GM23248 (cell line): ENCODE measurements around the gene IPO11. TPM values are rescaled to one million over a fixed set of nuclear protein-coding genes. Genes with fewer than 3 reads are reported as not detected.

ENCODE experiments used
- DNase-seq: peaks from one replicate; pipeline ENCODE4 v3.0.0-alpha.2; 2015
- H2AFZ ChIP-seq: fragments of 200-600 bp; sonication (generic); 2 replicates; pipeline ENCODE4 v1.6.1; 2016; ENCODE audit warnings: antibody characterized with exemption
- H3F3A ChIP-seq: fragments of 200-600 bp; sonication (generic); 2 replicates; pipeline ENCODE4 v1.6.1; 2016; ENCODE audit warnings: mild to moderate bottlenecking, antibody characterized with exemption, mixed run types; ENCODE audit not compliant: insufficient read depth
- H3K27ac ChIP-seq: fragments of 200-600 bp; sonication (generic); 2 replicates; pipeline ENCODE4 v1.5.1; 2016; ENCODE audit warnings: mild to moderate bottlenecking
- H3K27me3 ChIP-seq: fragments of 200-600 bp; sonication (generic); replicated peaks from 2 replicates; pipeline ENCODE4 v1.6.1; 2016; ENCODE audit warnings: mild to moderate bottlenecking; ENCODE audit not compliant: insufficient read depth
- H3K36me3 ChIP-seq: fragments of 200-600 bp; sonication (generic); 2 replicates; pipeline ENCODE4 v1.6.1; 2016; ENCODE audit warnings: low read depth, mild to moderate bottlenecking
- H3K4me1 ChIP-seq: fragments of 200-600 bp; sonication (generic); 2 replicates; pipeline ENCODE4 v1.6.1; 2016; ENCODE audit warnings: mild to moderate bottlenecking; ENCODE audit not compliant: insufficient read depth
- H3K4me2 ChIP-seq: fragments of 200-600 bp; sonication (generic); one replicate; pipeline ENCODE4 v1.6.1; 2016; ENCODE audit warnings: mild to moderate bottlenecking; ENCODE audit not compliant: unreplicated experiment
- H3K4me3 ChIP-seq: fragments of 200-600 bp; sonication (generic); 2 replicates; pipeline ENCODE4 v1.5.1; 2016; ENCODE audit warnings: mild to moderate bottlenecking
- H3K79me2 ChIP-seq: fragments of 200-600 bp; sonication (generic); 2 replicates; pipeline ENCODE4 v1.6.1; 2016; ENCODE audit warnings: mild to moderate bottlenecking; ENCODE audit not compliant: insufficient read depth
- H3K9ac ChIP-seq: fragments of 200-600 bp; sonication (generic); 2 replicates; pipeline ENCODE4 v1.6.1; 2016; ENCODE audit warnings: mild to moderate bottlenecking
- H3K9me2 ChIP-seq: fragments of 200-600 bp; sonication (generic); 2 replicates; pipeline ENCODE4 v1.6.1; 2016; ENCODE audit warnings: mixed run types, mild to moderate bottlenecking, moderate library complexity; ENCODE audit not compliant: insufficient read depth
- H3K9me3 ChIP-seq: fragments of 200-600 bp; sonication (generic); one replicate; pipeline ENCODE4 v1.6.1; 2017; ENCODE audit warnings: low read depth
- H4K20me1 ChIP-seq: fragments of 200-600 bp; sonication (generic); 2 replicates; pipeline ENCODE4 v1.6.0; 2016; ENCODE audit not compliant: insufficient read depth
- EZH2 ChIP-seq: fragments of 200-600 bp; sonication (generic); IDR thresholded peaks from 2 replicates; pipeline ENCODE4 v1.6.1; 2018; ENCODE audit warnings: antibody characterized with exemption, mild to moderate bottlenecking; ENCODE audit not compliant: insufficient read depth, poor library complexity, severe bottlenecking
- EZH2phosphoT487 ChIP-seq: fragments of 200-600 bp; sonication (generic); IDR thresholded peaks from 2 replicates; pipeline ENCODE4 v1.6.1; 2018; ENCODE audit warnings: antibody characterized with exemption, moderate library complexity, mild to moderate bottlenecking, low read depth; ENCODE audit not compliant: insufficient read depth
- WGBS, 2 experiments: methylation state at CpG; one replicate each; pipeline ENCODE4 v1.1.6; 2015 to 2017; ENCODE audit warnings: low lambda C conversion rate in 2 of 2, low coverage in 1 of 2; ENCODE audit errors: missing lambda C conversion rate in 2 of 2; 5-methylcytosine and 5-hydroxymethylcytosine counted together
- in situ Hi-C: fragments of 300-500 bp; cut with MboI; formaldehyde crosslinking; loops from 2 replicates; pipeline ENCODE4 v1.15.0; 2020
- polyA plus RNA-seq: library from polyadenylated mRNA; unstranded; fragments of >200 nt; fragmentation: Nextera tagmentation; extraction: Ambion mirVana; gene quantifications from 2 replicates; pipeline ENCODE4 v1.2.1, GENCODE V29; 2016
- total RNA-seq: library from RNA; depleted of rRNA; stranded (reverse); fragments of >200 nt; shearing (Covaris generic); gene quantifications from 2 replicates; pipeline ENCODE4 v1.2.3, GENCODE V29; 2014

Gene IPO11
- total and polyA plus RNA-seq, 2 experiments from 2014 or later: 19.9 to 26.5 TPM

DNA sequence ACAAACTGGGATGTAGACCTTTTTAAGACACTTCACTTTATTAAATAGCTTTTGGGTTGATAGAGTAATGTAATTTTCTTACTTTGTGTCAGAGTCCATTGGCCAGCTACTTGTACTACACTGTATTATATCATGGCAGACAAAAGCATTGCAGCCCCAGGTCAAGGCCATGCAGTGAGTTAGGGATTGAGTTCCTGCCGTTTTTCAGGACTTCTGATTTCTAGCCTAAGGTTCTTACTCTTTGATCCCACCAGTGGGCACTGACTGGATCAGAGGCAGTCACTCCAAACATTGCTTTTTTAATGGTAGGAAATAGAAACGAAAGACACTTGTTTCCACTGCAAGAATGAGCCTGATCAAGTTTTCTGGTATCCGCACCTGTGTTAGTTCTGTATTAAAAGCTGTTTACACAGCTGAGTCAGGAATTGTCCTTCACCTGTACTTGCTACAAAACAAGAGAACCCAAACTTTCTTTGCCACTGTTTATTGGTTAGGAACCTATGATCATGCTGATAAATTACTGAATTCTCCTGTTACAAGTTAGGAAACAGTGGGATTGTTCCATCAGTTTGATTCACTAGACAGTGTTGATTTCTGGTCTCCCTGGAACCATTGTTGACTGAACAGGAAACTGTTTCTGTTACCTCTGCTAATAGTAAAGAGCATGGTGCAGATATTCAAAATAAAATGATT, 188.1 kb downstream of the IPO11 start:
- H3K4me3 ChIP-seq: no peak overlapping the region
- 0 out of 2 replicates have a peak, but pooled peaks cover 4% of the 10 kb centered on the region for H3K4me1 ChIP-seq
- no peak overlapping the region for H3K4me2 ChIP-seq
- H3K9ac ChIP-seq: no peak overlapping the region
- no peaks in the 10 kb centered on the region for H3K36me3 ChIP-seq
- H4K20me1 ChIP-seq: no peaks in the 10 kb centered on the region
- no peaks in the 10 kb centered on the region for H3K9me2 ChIP-seq
- no peaks in the 10 kb centered on the region for H3K27me3 ChIP-seq
- no peaks in the 10 kb centered on the region for H3K9me3 ChIP-seq
- TF ChIP-seq EZH2phosphoT487: no peak
- WGBS, 2 experiments: 73 to 83% methylated on average over 3 of the region's 3 CpGs
- H3K79me2 ChIP-seq: no peaks in the 10 kb centered on the region
- no peak overlapping the region for H2AFZ ChIP-seq
- no peak for DNase-seq
- no peaks in the 10 kb centered on the region for H3F3A ChIP-seq
- in situ Hi-C loops: no loop called here
- H3K27ac ChIP-seq: no peak overlapping the region

DNA sequence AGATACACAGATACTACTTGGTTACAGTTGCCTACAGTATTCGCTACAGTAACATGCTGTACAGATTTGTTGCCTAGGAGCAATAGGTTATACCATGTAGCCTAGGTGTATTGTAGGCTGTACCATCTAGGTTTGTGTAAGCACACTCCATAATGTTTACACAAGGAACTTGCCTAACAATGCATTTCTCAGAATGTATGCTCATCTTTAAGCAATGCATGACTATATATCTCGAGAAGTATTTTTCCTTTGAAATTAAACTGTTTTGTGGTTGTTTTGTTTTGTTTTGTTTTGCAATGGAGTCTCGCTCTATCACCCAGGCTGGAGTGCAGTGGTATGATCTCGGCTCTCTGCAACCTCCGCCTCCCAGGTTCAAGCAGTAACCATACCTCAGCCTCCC, 191.4 kb downstream of the IPO11 start:
- Histone ChIP-seq H3K4me1 (no peaks in the 10 kb centered on the region), H3K36me3 (no peaks in the 10 kb centered on the region), H3K4me2 (no peak overlapping the region), H3K27me3 (no peaks in the 10 kb centered on the region), H4K20me1 (no peaks in the 10 kb centered on the region), H3K4me3 (no peak overlapping the region), H3K9ac (no peak overlapping the region), H2AFZ (no peak overlapping the region), H3K79me2 (no peaks in the 10 kb centered on the region), H3K9me3 (no peaks in the 10 kb centered on the region), H3K9me2 (no peaks in the 10 kb centered on the region), H3K27ac (no peak overlapping the region), H3F3A (no peaks in the 10 kb centered on the region)
- in situ Hi-C loops: no loop called here
- TF ChIP-seq EZH2 (no peak), EZH2phosphoT487 (no peak)
- no peak for DNase-seq
- WGBS, 2 experiments: 98 to 99% methylated on average over 5 of the region's 5 CpGs

DNA sequence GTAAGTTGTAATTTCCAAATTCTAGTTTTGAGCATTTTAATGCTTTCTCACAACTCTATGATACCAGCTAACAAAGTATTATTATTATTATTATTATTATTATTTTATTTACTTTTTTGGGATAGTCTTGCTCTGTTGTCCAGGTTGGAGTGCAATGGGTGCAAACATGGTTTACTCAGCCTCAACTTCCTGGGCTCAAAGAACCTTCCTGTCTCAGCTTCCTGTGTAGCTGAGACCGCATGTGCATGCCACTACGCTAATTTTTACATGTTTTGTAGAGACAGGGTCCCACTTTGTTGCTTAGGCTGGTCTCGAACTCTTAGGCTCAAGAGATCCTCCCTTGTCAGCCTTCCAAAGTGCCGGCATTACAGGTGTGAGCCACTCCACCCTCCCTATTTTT, 193.1 kb downstream of the IPO11 start:
- Histone ChIP-seq H3K79me2 (no peaks in the 10 kb centered on the region), H3K27me3 (no peaks in the 10 kb centered on the region), H3K9me2 (no peaks in the 10 kb centered on the region), H3K4me2 (no peak overlapping the region), H3F3A (no peaks in the 10 kb centered on the region), H3K27ac (no peak overlapping the region), H3K9me3 (no peaks in the 10 kb centered on the region), H3K4me3 (no peak overlapping the region), H3K4me1 (no peaks in the 10 kb centered on the region), H3K9ac (no peak overlapping the region), H4K20me1 (no peaks in the 10 kb centered on the region), H2AFZ (no peak overlapping the region), H3K36me3 (no peaks in the 10 kb centered on the region)
- no peak for DNase-seq
- TF ChIP-seq EZH2phosphoT487 (no peak), EZH2 (no peak)
- WGBS, 2 experiments: 96 to 99% methylated on average over 4 of the region's 4 CpGs
- in situ Hi-C loops: no loop called here

GRCh38 chr5:62606878-62607277, 194.3 kb downstream of the IPO11 start:
- H3K9me2 ChIP-seq: no peaks in the 10 kb centered on the region
- DNase-seq: no peak
- no peaks in the 10 kb centered on the region for H3F3A ChIP-seq
- H3K9ac ChIP-seq: no peak overlapping the region
- no peaks in the 10 kb centered on the region for H3K79me2 ChIP-seq
- no peak overlapping the region for H3K4me3 ChIP-seq
- H3K27ac ChIP-seq: no peak overlapping the region
- in situ Hi-C loops: no loop called here
- no peaks in the 10 kb centered on the region for H3K36me3 ChIP-seq
- no peaks in the 10 kb centered on the region for H3K4me1 ChIP-seq
- H3K9me3 ChIP-seq: no peaks in the 10 kb centered on the region
- TF ChIP-seq EZH2 (no peak), EZH2phosphoT487 (no peak)
- H4K20me1 ChIP-seq: no peaks in the 10 kb centered on the region
- no peaks in the 10 kb centered on the region for H3K27me3 ChIP-seq
- no peak overlapping the region for H3K4me2 ChIP-seq
- 100% methylated on average over 1 of the region's 1 CpG for WGBS, 2 experiments
- H2AFZ ChIP-seq: no peak overlapping the region

DNA sequence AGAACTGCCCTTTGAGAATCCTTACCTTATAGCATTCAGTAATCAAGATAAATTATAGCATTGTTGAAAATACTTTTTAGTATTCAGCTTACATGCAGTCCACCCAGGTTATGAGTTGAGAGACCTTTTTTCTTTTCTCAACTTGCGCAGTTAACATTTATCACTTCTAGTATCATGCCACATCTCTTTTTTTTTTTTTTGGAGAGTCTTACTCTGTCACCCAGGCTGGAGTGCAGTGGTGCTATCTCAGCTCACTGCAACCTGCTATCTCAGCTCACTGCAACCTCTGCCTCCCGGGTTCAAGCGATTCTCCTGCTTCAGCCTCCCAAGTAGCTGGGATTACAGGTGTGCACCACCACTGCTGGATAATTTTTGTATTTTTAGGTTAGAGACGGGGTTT, 195.1 kb downstream of the IPO11 start:
- H3F3A ChIP-seq: no peaks in the 10 kb centered on the region
- WGBS, 2 experiments: 93 to 96% methylated on average over 4 of the region's 4 CpGs

More for the DNA sequence above, 195.1 kb downstream of the IPO11 start:
- no peak overlapping the region for H3K27ac ChIP-seq
- H2AFZ ChIP-seq: no peak overlapping the region
- no peaks in the 10 kb centered on the region for H3K9me3 ChIP-seq
- no peaks in the 10 kb centered on the region for H4K20me1 ChIP-seq
- H3K4me2 ChIP-seq: no peak overlapping the region
- in situ Hi-C loops: no loop called here
- no peaks in the 10 kb centered on the region for H3K27me3 ChIP-seq
- H3K4me3 ChIP-seq: no peak overlapping the region
- H3K9me2 ChIP-seq: no peaks in the 10 kb centered on the region
- no peaks in the 10 kb centered on the region for H3K4me1 ChIP-seq
- no peak for DNase-seq
- no peaks in the 10 kb centered on the region for H3K36me3 ChIP-seq
- H3K79me2 ChIP-seq: no peaks in the 10 kb centered on the region
- no peak overlapping the region for H3K9ac ChIP-seq
- TF ChIP-seq EZH2 (no peak), EZH2phosphoT487 (no peak)
